ENCODE data around the gene MYO7B.

The MYO7B gene

DNA sequence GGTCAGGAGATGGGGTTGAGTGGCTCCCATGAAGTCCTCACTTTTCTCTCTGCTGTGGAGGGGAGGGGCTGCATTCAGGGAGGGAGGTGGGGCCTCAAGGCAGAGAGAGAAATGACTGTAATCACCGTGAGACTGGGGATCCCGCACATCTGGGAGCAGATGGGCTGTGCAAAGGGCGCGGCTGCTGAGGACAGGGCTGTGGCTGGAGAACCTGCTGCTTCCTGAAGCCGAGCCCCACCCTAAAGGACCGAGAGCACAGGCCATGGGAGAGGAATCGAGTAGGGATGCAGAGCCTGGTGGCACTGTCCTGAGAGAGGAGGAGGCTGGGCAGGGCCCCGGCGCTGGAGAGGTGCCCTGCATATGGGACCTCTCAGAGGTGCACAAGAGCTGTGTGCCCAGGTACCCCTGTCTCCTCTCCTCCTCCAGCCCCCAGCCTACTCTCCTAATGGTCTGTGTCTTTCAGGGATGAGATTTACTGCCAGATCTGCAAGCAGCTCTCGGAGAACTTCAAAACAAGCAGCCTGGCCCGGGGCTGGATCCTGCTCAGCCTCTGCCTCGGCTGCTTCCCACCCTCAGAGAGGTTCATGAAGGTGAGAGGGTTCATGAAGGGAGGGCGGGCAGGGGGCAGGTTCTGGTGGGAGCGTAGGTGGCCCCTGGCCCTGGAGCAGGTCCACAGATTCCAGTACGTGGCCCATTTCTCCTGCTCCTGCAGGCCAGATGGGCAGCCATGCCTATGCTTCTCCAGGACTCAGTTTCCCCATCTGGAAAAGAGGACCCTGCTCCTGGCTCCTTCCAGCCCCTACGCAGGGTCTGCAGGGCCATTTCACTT, 84.6 kb downstream of the MYO7B start:
- Histone ChIP-seq H3K4me1 (ENCODE audit: control insufficient read depth, insufficient read depth, low read length) (no peaks in the 10 kb centered on the region), H3K27me3 (ENCODE audit: control insufficient read depth in 1 of 2, insufficient read depth in 2 of 2, low read length in 2 of 2) (peaks cover 22 to 28% of the 10 kb centered on the region in 2 donors), H3K27ac (ENCODE audit: low read length) (no peak overlapping the region), H3K36me3 (ENCODE audit: control insufficient read depth in 2 of 2, insufficient read depth in 2 of 2, low read length in 2 of 2) (no peaks in the 10 kb centered on the region), H3K9ac (ENCODE audit: low read length in 2 of 2) (no peak overlapping the region), H3K9me3 (ENCODE audit: control insufficient read depth in 2 of 2, low read length in 2 of 2) (no peaks in the 10 kb centered on the region), H3K4me3 (ENCODE audit: low read length in 2 of 2) (no peak overlapping the region)

- Histone ChIP-seq H3K4me3 (ENCODE audit: low read length in 2 of 2) (no peak overlapping the region), H3K4me1 (ENCODE audit: control insufficient read depth, insufficient read depth, low read length) (no peaks in the 10 kb centered on the region), H3K9ac (ENCODE audit: low read length in 2 of 2) (no peak overlapping the region), H3K9me3 (ENCODE audit: control insufficient read depth in 2 of 2, low read length in 2 of 2) (no peaks in the 10 kb centered on the region), H3K36me3 (ENCODE audit: control insufficient read depth in 2 of 2, insufficient read depth in 2 of 2, low read length in 2 of 2) (no peaks in the 10 kb centered on the region), H3K27me3 (ENCODE audit: control insufficient read depth in 1 of 2, insufficient read depth in 2 of 2, low read length in 2 of 2) (peaks cover 25 to 30% of the 10 kb centered on the region in 2 donors), H3K27ac (ENCODE audit: low read length) (no peak overlapping the region)
These were observed 85.4 kb downstream of the MYO7B start for GRCh38 chr2:127620866-127621265.

GRCh38 chr2:127621981-127622431, 86.5 kb downstream of the MYO7B start:
- H3K27me3 ChIP-seq (ENCODE audit: control insufficient read depth in 1 of 2, insufficient read depth in 2 of 2, low read length in 2 of 2), result peaks cover 27 to 30% of the 10 kb centered on the region in 2 donors
- H3K27ac ChIP-seq (ENCODE audit: low read length), result no peak overlapping the region
- H3K36me3 ChIP-seq (ENCODE audit: control insufficient read depth in 2 of 2, insufficient read depth in 2 of 2, low read length in 2 of 2), result no peaks in the 10 kb centered on the region
- no peaks in the 10 kb centered on the region for H3K4me1 ChIP-seq (ENCODE audit: control insufficient read depth, insufficient read depth, low read length)
- no peaks in the 10 kb centered on the region for H3K9me3 ChIP-seq (ENCODE audit: control insufficient read depth in 2 of 2, low read length in 2 of 2)
- no peak overlapping the region for H3K4me3 ChIP-seq (ENCODE audit: low read length in 2 of 2)
- H3K9ac ChIP-seq (ENCODE audit: low read length in 2 of 2), result no peak overlapping the region

GRCh38 chr2:127622561-127623387, 87.3 kb downstream of the MYO7B start:
- Histone ChIP-seq H3K27ac (ENCODE audit: low read length) (no peak overlapping the region), H3K4me3 (ENCODE audit: low read length in 2 of 2) (no peak overlapping the region), H3K36me3 (ENCODE audit: control insufficient read depth in 2 of 2, insufficient read depth in 2 of 2, low read length in 2 of 2) (no peaks in the 10 kb centered on the region), H3K9ac (ENCODE audit: low read length in 2 of 2) (no peak overlapping the region), H3K9me3 (ENCODE audit: control insufficient read depth in 2 of 2, low read length in 2 of 2) (no peaks in the 10 kb centered on the region), H3K27me3 (ENCODE audit: control insufficient read depth in 1 of 2, insufficient read depth in 2 of 2, low read length in 2 of 2) (peaks cover 27 to 30% of the 10 kb centered on the region in 2 donors), H3K4me1 (ENCODE audit: control insufficient read depth, insufficient read depth, low read length) (no peaks in the 10 kb centered on the region)

DNA sequence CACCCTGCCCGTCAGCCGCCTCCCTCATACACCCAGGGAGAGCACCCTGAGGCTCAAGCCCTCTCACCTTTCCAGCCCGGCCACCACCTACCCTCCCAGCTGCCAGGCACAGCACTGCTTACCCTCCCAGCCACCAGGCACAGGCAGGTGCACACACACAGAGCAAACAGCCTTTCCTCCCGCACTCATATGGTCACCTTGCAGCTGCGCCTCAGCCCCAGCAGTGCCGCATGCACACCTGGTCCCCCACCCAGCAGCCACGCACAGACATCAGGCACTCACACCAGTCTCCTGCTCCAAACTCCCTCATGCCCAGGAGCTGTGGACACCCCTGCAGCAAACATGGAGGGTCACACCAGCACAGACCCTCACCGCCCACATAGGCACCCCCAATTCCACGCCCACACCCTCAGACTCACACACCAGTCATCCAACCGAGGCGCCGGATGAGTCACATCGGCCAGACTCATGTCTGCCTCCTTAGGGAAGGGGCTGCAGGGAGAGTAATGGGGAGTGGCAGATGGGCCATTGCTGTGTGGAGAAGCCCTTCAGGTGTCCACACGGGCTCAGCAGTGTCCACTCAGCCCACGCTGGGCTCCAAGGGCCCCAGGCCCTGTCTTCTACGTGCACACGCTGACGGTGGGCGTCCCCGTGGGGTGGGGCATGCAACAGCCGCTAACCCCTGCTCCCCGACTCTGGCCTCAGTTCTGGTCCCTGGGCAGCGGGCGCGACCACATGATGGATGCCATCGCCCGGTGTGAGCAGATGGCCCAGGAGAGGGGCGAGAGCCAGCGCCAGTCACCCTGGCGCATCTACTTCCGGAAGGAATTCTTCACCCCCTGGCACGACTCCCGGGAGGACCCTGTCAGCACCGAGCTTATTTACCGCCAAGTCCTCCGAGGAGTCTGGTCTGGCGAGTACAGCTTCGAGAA, 88.2 kb downstream of the MYO7B start:
- H3K36me3 ChIP-seq (ENCODE audit: control insufficient read depth in 2 of 2, insufficient read depth in 2 of 2, low read length in 2 of 2), result no peaks in the 10 kb centered on the region

DNA sequence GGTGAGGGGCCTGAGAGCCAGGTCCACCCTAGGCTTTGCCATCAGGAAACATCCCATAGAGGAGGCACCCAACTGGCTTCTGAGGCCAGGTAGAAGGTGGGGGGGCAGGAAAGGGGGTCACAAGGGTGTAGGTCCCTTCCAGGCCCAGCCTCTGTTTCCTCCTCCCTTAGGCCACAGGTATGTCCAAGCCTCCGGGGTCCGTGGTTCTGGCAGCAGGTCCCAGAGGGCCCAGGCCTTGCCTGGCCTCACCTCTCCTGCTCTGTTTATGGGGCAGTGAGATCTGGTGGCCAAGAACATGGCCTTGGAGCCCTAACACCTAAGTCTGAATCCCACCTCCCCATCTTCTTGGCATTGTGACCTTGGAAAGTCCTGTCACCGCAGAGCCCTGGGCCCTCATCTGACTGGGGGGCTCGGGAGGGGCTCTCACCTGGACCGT, 88.9 kb downstream of the MYO7B start:
- Histone ChIP-seq H3K4me3 (ENCODE audit: low read length in 2 of 2) (no peak overlapping the region), H3K27me3 (ENCODE audit: control insufficient read depth in 1 of 2, insufficient read depth in 2 of 2, low read length in 2 of 2) (peaks cover 27 to 30% of the 10 kb centered on the region in 2 donors), H3K4me1 (ENCODE audit: control insufficient read depth, insufficient read depth, low read length) (no peaks in the 10 kb centered on the region), H3K9me3 (ENCODE audit: control insufficient read depth in 2 of 2, low read length in 2 of 2) (no peaks in the 10 kb centered on the region), H3K36me3 (ENCODE audit: control insufficient read depth in 2 of 2, insufficient read depth in 2 of 2, low read length in 2 of 2) (no peaks in the 10 kb centered on the region), H3K9ac (ENCODE audit: low read length in 2 of 2) (no peak overlapping the region), H3K27ac (ENCODE audit: low read length) (no peak overlapping the region)

More for the DNA sequence above, 88.2 kb downstream of the MYO7B start:
- H3K27me3 ChIP-seq (ENCODE audit: control insufficient read depth in 1 of 2, insufficient read depth in 2 of 2, low read length in 2 of 2), result peaks cover 27 to 30% of the 10 kb centered on the region in 2 donors
- H3K9ac ChIP-seq (ENCODE audit: low read length in 2 of 2), result no peak overlapping the region
- no peaks in the 10 kb centered on the region for H3K9me3 ChIP-seq (ENCODE audit: control insufficient read depth in 2 of 2, low read length in 2 of 2)
- H3K27ac ChIP-seq (ENCODE audit: low read length), result no peak overlapping the region
- no peak overlapping the region for H3K4me3 ChIP-seq (ENCODE audit: low read length in 2 of 2)
- no peaks in the 10 kb centered on the region for H3K4me1 ChIP-seq (ENCODE audit: control insufficient read depth, insufficient read depth, low read length)

- no peaks in the 10 kb centered on the region for H3K9me3 ChIP-seq (ENCODE audit: control insufficient read depth in 2 of 2, low read length in 2 of 2)
- no peak overlapping the region for H3K27ac ChIP-seq (ENCODE audit: low read length)
- no peak overlapping the region for H3K9ac ChIP-seq (ENCODE audit: low read length in 2 of 2)
- H3K27me3 ChIP-seq (ENCODE audit: control insufficient read depth in 1 of 2, insufficient read depth in 2 of 2, low read length in 2 of 2), result peaks cover 24 to 30% of the 10 kb centered on the region in 2 donors
- no peaks in the 10 kb centered on the region for H3K36me3 ChIP-seq (ENCODE audit: control insufficient read depth in 2 of 2, insufficient read depth in 2 of 2, low read length in 2 of 2)
- H3K4me1 ChIP-seq (ENCODE audit: control insufficient read depth, insufficient read depth, low read length), result peaks cover 4% of the 10 kb centered on the region
- H3K4me3 ChIP-seq (ENCODE audit: low read length in 2 of 2), result no peak overlapping the region
These were observed 89.5 kb downstream of the MYO7B start for GRCh38 chr2:127624756-127625571.

- H3K27ac ChIP-seq (ENCODE audit: low read length), result no peak overlapping the region
- H3K36me3 ChIP-seq (ENCODE audit: control insufficient read depth in 2 of 2, insufficient read depth in 2 of 2, low read length in 2 of 2), result no peaks in the 10 kb centered on the region
- no peak overlapping the region for H3K9ac ChIP-seq (ENCODE audit: low read length in 2 of 2)
- peaks cover 24 to 30% of the 10 kb centered on the region in 2 donors for H3K27me3 ChIP-seq (ENCODE audit: control insufficient read depth in 1 of 2, insufficient read depth in 2 of 2, low read length in 2 of 2)
- no peak overlapping the region for H3K4me3 ChIP-seq (ENCODE audit: low read length in 2 of 2)
- peaks cover 10% of the 10 kb centered on the region for H3K4me1 ChIP-seq (ENCODE audit: control insufficient read depth, insufficient read depth, low read length)
- no peaks in the 10 kb centered on the region for H3K9me3 ChIP-seq (ENCODE audit: control insufficient read depth in 2 of 2, low read length in 2 of 2)
These were observed 90.1 kb downstream of the MYO7B start for GRCh38 chr2:127625572-127625951.

DNA sequence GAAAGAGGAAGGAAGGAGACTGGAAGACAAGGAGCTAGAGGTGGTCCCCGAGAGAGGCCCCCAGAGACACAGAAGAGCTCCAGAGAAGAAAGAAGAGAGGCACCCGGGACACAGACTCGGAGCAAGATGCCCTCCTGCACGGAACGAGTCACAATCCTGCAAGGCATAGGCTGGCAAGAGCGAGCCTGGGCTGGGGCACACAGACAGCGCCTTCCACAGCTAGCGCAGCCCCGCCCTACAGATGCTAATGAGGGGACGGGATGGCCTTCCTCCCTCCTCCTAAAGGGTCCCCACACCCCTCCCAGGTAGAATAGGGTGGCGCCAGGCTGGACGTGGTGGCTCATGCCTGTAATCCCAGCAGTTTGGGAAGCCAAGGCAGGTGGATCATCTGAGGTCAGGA, 90.7 kb downstream of the MYO7B start:
- Histone ChIP-seq H3K4me3 (ENCODE audit: low read length in 2 of 2) (no peak overlapping the region), H3K9me3 (ENCODE audit: control insufficient read depth in 2 of 2, low read length in 2 of 2) (no peaks in the 10 kb centered on the region), H3K27me3 (ENCODE audit: control insufficient read depth in 1 of 2, insufficient read depth in 2 of 2, low read length in 2 of 2) (peaks cover 24 to 30% of the 10 kb centered on the region in 2 donors), H3K4me1 (ENCODE audit: control insufficient read depth, insufficient read depth, low read length) (peaks cover 16% of the 10 kb centered on the region), H3K27ac (ENCODE audit: low read length) (no peak overlapping the region), H3K36me3 (ENCODE audit: control insufficient read depth in 2 of 2, insufficient read depth in 2 of 2, low read length in 2 of 2) (no peaks in the 10 kb centered on the region), H3K9ac (ENCODE audit: low read length in 2 of 2) (no peak overlapping the region)

Measured in stomach smooth muscle (tissue), 2 donors.